Measurements from ENCODE around the gene NUBP1.
"Not testable (repeated sequence)": the region's sequence is repeated elsewhere in the genome, so short reads cannot be mapped to it uniquely, and the experiment has no call there.

GRCh38 chr16:10741249-10741648 lies 2.4 kb upstream of the NUBP1 start:
- not testable (repeated sequence) for TF ChIP-seq CTCF (IDR thresholded peaks at IDR 0.05; ENCODE audit: low read depth, low read length); EZH2phosphoT487 (IDR thresholded peaks at IDR 0.05; ENCODE audit: low read depth)
